SK-N-SH (cell line): ENCODE results near the gene MGLL. TPM values are rescaled to one million over a fixed set of nuclear protein-coding genes. Genes with fewer than 3 reads are reported as not detected.

Source experiments
- CTCF ChIA-PET: fragments of 300-600, 350-600 bp; formaldehyde crosslinking; extraction: SDS; loops from one replicate; lab custom pipeline; 2021; lab: Yijun Ruan, JAX
- POLR2A ChIA-PET: fragments of 350-600 bp; sonication (Branson Sonifier 250); formaldehyde crosslinking; extraction: SDS; loops from one replicate; lab custom pipeline; 2020; ENCODE audit warnings: antibody characterized with exemption, inconsistent platforms; lab: Yijun Ruan, JAX
- DNase-seq: peaks from one replicate; pipeline ENCODE4 v3.0.0; 2012
- H2AFZ ChIP-seq: fragments of 200-600 bp; sonication (generic); 2 replicates; pipeline ENCODE4 v1.8.1; 2016; ENCODE audit warnings: antibody characterized with exemption, mild to moderate bottlenecking, low read depth
- H3F3A ChIP-seq: fragments of 200-600 bp; sonication (generic); replicated peaks from 2 replicates; pipeline ENCODE3; 2016; ENCODE audit warnings: antibody characterized with exemption, mild to moderate bottlenecking; ENCODE audit not compliant: insufficient read depth
- H3K27ac ChIP-seq, 2 experiments: fragments of 200-500 bp in 1 of 2; fragments of 200-600 bp in 1 of 2; sonication (Bioruptor generic) in 1 of 2; sonication (generic), shearing (Covaris generic) in 1 of 2; 2 replicates each; pipeline versions ENCODE4 v1.5.1 to v1.6.1; 2014 to 2016; ENCODE audit warnings: low read depth in 2 of 2, inconsistent platforms in 1 of 2, low read length in 1 of 2, mild to moderate bottlenecking in 1 of 2, mixed read lengths in 1 of 2
- H3K27me3 ChIP-seq: fragments of 200-600 bp; sonication (generic), shearing (Covaris generic); 2 replicates; pipeline ENCODE4 v1.6.1; 2016; ENCODE audit warnings: mixed run types; ENCODE audit not compliant: insufficient read depth
- H3K36me3 ChIP-seq, 2 experiments: fragments of 200-500 bp in 1 of 2; fragments of 200-600 bp in 1 of 2; sonication (Bioruptor generic) in 1 of 2; sonication (generic) in 1 of 2; replicated peaks in 1 of 2; 2 replicates each; pipeline versions ENCODE3 to v1.5.1; 2014 to 2016; ENCODE audit warnings: low read length in 1 of 2, mild to moderate bottlenecking in 1 of 2; ENCODE audit not compliant: insufficient read depth in 2 of 2, control insufficient read depth in 1 of 2
- H3K4me1 ChIP-seq, 2 experiments: fragments of 200-500 bp in 1 of 2; fragments of 200-600 bp in 1 of 2; sonication (Bioruptor generic) in 1 of 2; sonication (generic), shearing (Covaris generic) in 1 of 2; 2 replicates each; pipeline versions ENCODE4 v1.5.1 to v1.6.1; 2014 to 2016; ENCODE audit warnings: low read depth in 1 of 2, low read length in 1 of 2, mixed run types in 1 of 2; ENCODE audit not compliant: insufficient read depth in 2 of 2, control insufficient read depth in 1 of 2
- H3K4me2 ChIP-seq: fragments of 200-600 bp; sonication (generic), shearing (Covaris generic); 2 replicates; pipeline ENCODE4 v1.6.1; 2017; ENCODE audit warnings: mixed run types
- H3K4me3 ChIP-seq, 2 experiments: fragments of 200-500 bp in 1 of 2; fragments of 200-600 bp in 1 of 2; sonication (Bioruptor generic) in 1 of 2; sonication (generic), shearing (Covaris generic) in 1 of 2; 2 replicates each; pipeline versions ENCODE4 v1.5.1 to v1.8.1; 2014 to 2016; ENCODE audit warnings: low read depth in 2 of 2, inconsistent platforms in 1 of 2, low read length in 1 of 2, mild to moderate bottlenecking in 1 of 2, mixed read lengths in 1 of 2, moderate library complexity in 1 of 2
- H3K79me2 ChIP-seq: fragments of 200-600 bp; sonication (generic); 2 replicates; pipeline ENCODE4 v1.8.1; 2017; ENCODE audit warnings: mild to moderate bottlenecking; ENCODE audit not compliant: insufficient read depth
- H3K9ac ChIP-seq: fragments of 200-600 bp; sonication (generic); 2 replicates; pipeline ENCODE4 v1.6.1; 2017; ENCODE audit warnings: mixed run types
- H3K9me2 ChIP-seq: fragments of 200-600 bp; sonication (generic); 2 replicates; pipeline ENCODE4 v1.6.1; 2017; ENCODE audit warnings: mixed run types
- H3K9me3 ChIP-seq: fragments of 200-600 bp; sonication (generic); 2 replicates; pipeline ENCODE4 v1.6.1; 2017; ENCODE audit warnings: mixed run types, mild to moderate bottlenecking, moderate library complexity
- H4K20me1 ChIP-seq: fragments of 200-600 bp; sonication (generic); 2 replicates; pipeline ENCODE4 v1.6.1; 2017; ENCODE audit warnings: mild to moderate bottlenecking, mixed run types; ENCODE audit not compliant: insufficient read depth
- ELF1 ChIP-seq: IDR thresholded peaks from 2 replicates; pipeline ENCODE4 v1.4.0; 2012
- EP300 ChIP-seq, 2 experiments: IDR thresholded peaks; 2 replicates each; pipeline versions ENCODE4 v1.4.0 to v1.6.1; 2012; ENCODE audit warnings: borderline replicate concordance in 1 of 2, low read depth in 1 of 2, low read length in 1 of 2
- FOSL2 ChIP-seq: IDR thresholded peaks from 2 replicates; pipeline ENCODE4 v1.4.0; 2012; ENCODE audit warnings: low read depth, mild to moderate bottlenecking, moderate library complexity, borderline replicate concordance
- FOXM1 ChIP-seq: IDR thresholded peaks from 2 replicates; pipeline ENCODE4 v1.4.0; 2012; ENCODE audit warnings: low read depth, mild to moderate bottlenecking
- GABPA ChIP-seq: IDR thresholded peaks from 2 replicates; pipeline ENCODE4 v1.4.0; 2012; ENCODE audit warnings: low read depth, mild to moderate bottlenecking
- NRF1 ChIP-seq: IDR thresholded peaks from 2 replicates; pipeline ENCODE4 v1.6.1; 2012; ENCODE audit warnings: low read depth, mild to moderate bottlenecking, low read length
- POLR2AphosphoS5 ChIP-seq: IDR thresholded peaks from 2 replicates; pipeline ENCODE4 v1.6.1; 2012; ENCODE audit warnings: low read depth, low read length
- RCOR1 ChIP-seq: fragments of 150-350 bp; IDR thresholded peaks from 2 replicates; pipeline ENCODE4 v1.6.1; 2017; ENCODE audit warnings: antibody characterized with exemption, low read length
- SIN3A ChIP-seq: IDR thresholded peaks from 2 replicates; pipeline ENCODE4 v1.6.1; 2012; ENCODE audit warnings: low read depth, mild to moderate bottlenecking, low read length, moderate library complexity, borderline replicate concordance
- TAF1 ChIP-seq: IDR thresholded peaks from 2 replicates; pipeline ENCODE4 v1.6.1; 2012; ENCODE audit warnings: low read depth, mild to moderate bottlenecking, low read length, moderate library complexity, borderline replicate concordance
- TCF12 ChIP-seq: IDR thresholded peaks from 2 replicates; pipeline ENCODE4 v1.4.0; 2012
- TEAD4 ChIP-seq: IDR thresholded peaks from 2 replicates; pipeline ENCODE4 v1.4.0; 2012; ENCODE audit warnings: mild to moderate bottlenecking, borderline replicate concordance; ENCODE audit not compliant: insufficient read depth
- YY1 ChIP-seq: IDR thresholded peaks from 2 replicates; pipeline ENCODE4 v1.4.0; 2012; ENCODE audit warnings: low read depth, mild to moderate bottlenecking
- WGBS: methylation state at CpG from one replicate; pipeline ENCODE4 v1.1.6; 2017; ENCODE audit warnings: low lambda C conversion rate; 5-methylcytosine and 5-hydroxymethylcytosine counted together
- polyA plus RNA-seq, 3 experiments: library from polyadenylated mRNA; depleted of rRNA; stranded (reverse); fragments of >200 nt; gene quantifications; 2 replicates each; pipeline ENCODE4 v1.2.3, GENCODE V29; 2012
- TF ChIP-seq, protein P1 (sequence below): IDR thresholded peaks from 2 replicates; pipeline ENCODE4; 2012
- TF ChIP-seq, protein P2 (sequence below): IDR thresholded peaks from 2 replicates; pipeline ENCODE4 v1.4.0; 2012; ENCODE audit warnings: low read depth
- TF ChIP-seq, protein P3 (sequence below): fragments of 200-600 bp; sonication (generic); IDR thresholded peaks from 2 replicates; pipeline ENCODE4 v1.6.1; 2017; ENCODE audit warnings: antibody characterized with exemption, mild to moderate bottlenecking, moderate library complexity
- TF ChIP-seq, protein P4 (sequence below): fragments of 150-350 bp; IDR thresholded peaks from 2 replicates; pipeline ENCODE4 v1.6.1; 2017; ENCODE audit warnings: antibody characterized with exemption, low read length, low read depth, borderline replicate concordance
- TF ChIP-seq, protein P5 (sequence below): IDR thresholded peaks from 2 replicates; pipeline ENCODE4 v1.4.0; 2012; ENCODE audit warnings: low read depth, borderline replicate concordance

The MGLL gene
- polyA plus RNA-seq, 1 of the 3 experiments (the other 2 are of a cell fraction) = 2.2 TPM

DNA sequence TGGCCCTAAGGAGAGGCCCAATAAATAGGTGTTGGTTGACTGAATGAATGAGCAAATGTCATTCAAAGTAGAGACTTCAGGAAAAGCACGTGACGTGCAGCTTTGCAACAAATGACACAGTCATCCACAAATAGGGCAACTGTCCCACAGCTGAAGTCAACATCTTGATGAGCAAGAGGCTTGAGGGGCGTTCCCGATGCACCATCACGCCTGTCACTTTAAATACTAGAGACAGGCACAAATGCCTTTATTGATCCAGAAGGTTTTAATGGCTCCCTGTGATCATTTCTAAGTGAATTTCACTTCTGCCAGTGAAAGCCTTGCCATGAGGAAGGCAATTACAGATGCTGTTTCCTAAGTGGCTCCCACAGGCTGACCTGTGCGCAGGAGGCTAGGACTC, 105.9 kb downstream of the MGLL start:
- Histone ChIP-seq H3K36me3 (no peaks in the 10 kb centered on the region), H3K4me1 (peaks cover 0 to 53% of the 10 kb centered on the region in 2 experiments; a peak in 1 of 4 replicates), H3K9me3 (no peaks in the 10 kb centered on the region), H2AFZ (no peak overlapping the region), H3F3A (no peaks in the 10 kb centered on the region), H3K9me2 (no peaks in the 10 kb centered on the region), H3K79me2 (no peaks in the 10 kb centered on the region), H3K4me2 (no peak overlapping the region), H3K9ac (no peak overlapping the region), H3K4me3 (no peak overlapping the region), H4K20me1 (no peaks in the 10 kb centered on the region), H3K27ac (no peak overlapping the region), H3K27me3 (no peaks in the 10 kb centered on the region)
- TF ChIP-seq TEAD4 (no peak), YY1 (no peak), TAF1 (no peak), NRF1 (no peak), FOSL2 (no peak), POLR2AphosphoS5 (no peak), EP300 (IDR thresholded peaks at IDR 0.05; ENCODE audit: borderline replicate concordance in 1 of 2, low read depth in 1 of 2, low read length in 1 of 2) (no peak), ELF1 (no peak)
- TF ChIP-seq, protein P1, sequence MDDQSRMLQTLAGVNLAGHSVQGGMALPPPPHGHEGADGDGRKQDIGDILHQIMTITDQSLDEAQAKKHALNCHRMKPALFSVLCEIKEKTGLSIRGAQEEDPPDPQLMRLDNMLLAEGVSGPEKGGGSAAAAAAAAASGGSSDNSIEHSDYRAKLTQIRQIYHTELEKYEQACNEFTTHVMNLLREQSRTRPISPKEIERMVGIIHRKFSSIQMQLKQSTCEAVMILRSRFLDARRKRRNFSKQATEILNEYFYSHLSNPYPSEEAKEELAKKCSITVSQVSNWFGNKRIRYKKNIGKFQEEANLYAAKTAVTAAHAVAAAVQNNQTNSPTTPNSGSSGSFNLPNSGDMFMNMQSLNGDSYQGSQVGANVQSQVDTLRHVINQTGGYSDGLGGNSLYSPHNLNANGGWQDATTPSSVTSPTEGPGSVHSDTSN = no peak
- TF ChIP-seq, protein P2, sequence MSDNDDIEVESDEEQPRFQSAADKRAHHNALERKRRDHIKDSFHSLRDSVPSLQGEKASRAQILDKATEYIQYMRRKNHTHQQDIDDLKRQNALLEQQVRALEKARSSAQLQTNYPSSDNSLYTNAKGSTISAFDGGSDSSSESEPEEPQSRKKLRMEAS = no peak
- no peak for DNase-seq
- WGBS = 95% methylated on average over 5 of the region's 6 CpGs
- CTCF ChIA-PET = interaction anchor here (0.9 to 4.3 kb wide), 4 partner anchors 10 to 184 kb away, joined by 3 to 15 read pairs (median 8); no protein-coding TSS in a partner anchor
- POLR2A ChIA-PET = no interaction called here

DNA sequence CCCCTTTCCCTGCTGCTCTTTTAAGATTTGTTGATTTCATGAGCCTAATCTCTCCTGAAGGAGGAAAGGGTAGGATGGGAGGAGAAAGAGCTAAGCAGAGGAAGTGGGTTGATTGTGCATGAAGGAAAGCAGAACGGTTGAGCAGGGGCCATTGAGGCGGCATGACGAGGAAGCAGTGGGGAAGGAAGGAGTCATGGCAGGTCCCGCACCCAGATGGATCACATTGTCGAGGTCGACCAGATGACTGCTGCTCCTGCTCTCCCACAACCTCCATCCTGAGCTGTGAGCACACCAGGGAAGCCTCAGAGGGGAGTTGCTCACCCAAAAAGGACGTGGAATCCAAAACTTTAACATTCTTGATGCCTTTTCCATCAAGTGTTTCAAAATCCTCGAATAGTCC, 106.8 kb downstream of the MGLL start:
- WGBS = 76% methylated on average over 8 of the region's 8 CpGs
- peaks cover 0 to 52% of the 10 kb centered on the region in 2 experiments; a peak in 1 of 4 replicates for H3K4me1 ChIP-seq
- CTCF ChIA-PET = interaction anchor here (2.3 to 4.3 kb wide), 2 partner anchors 19 to 21 kb away, joined by 14 to 15 read pairs; no protein-coding TSS in a partner anchor

More for the DNA sequence above, 106.8 kb downstream of the MGLL start:
- H3K4me2 ChIP-seq = no peak overlapping the region
- H3K9me2 ChIP-seq = no peaks in the 10 kb centered on the region
- TF ChIP-seq POLR2AphosphoS5 (no peak), GABPA (no peak), SIN3A (no peak), TCF12 (no peak), YY1 (no peak), ELF1 (no peak), TAF1 (no peak), RCOR1 (no peak), FOXM1 (no peak)
- TF ChIP-seq, protein P3, sequence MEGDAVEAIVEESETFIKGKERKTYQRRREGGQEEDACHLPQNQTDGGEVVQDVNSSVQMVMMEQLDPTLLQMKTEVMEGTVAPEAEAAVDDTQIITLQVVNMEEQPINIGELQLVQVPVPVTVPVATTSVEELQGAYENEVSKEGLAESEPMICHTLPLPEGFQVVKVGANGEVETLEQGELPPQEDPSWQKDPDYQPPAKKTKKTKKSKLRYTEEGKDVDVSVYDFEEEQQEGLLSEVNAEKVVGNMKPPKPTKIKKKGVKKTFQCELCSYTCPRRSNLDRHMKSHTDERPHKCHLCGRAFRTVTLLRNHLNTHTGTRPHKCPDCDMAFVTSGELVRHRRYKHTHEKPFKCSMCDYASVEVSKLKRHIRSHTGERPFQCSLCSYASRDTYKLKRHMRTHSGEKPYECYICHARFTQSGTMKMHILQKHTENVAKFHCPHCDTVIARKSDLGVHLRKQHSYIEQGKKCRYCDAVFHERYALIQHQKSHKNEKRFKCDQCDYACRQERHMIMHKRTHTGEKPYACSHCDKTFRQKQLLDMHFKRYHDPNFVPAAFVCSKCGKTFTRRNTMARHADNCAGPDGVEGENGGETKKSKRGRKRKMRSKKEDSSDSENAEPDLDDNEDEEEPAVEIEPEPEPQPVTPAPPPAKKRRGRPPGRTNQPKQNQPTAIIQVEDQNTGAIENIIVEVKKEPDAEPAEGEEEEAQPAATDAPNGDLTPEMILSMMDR = no peak
- TF ChIP-seq, protein P4, sequence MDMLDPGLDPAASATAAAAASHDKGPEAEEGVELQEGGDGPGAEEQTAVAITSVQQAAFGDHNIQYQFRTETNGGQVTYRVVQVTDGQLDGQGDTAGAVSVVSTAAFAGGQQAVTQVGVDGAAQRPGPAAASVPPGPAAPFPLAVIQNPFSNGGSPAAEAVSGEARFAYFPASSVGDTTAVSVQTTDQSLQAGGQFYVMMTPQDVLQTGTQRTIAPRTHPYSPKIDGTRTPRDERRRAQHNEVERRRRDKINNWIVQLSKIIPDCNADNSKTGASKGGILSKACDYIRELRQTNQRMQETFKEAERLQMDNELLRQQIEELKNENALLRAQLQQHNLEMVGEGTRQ = no peak
- TF ChIP-seq, protein P5, sequence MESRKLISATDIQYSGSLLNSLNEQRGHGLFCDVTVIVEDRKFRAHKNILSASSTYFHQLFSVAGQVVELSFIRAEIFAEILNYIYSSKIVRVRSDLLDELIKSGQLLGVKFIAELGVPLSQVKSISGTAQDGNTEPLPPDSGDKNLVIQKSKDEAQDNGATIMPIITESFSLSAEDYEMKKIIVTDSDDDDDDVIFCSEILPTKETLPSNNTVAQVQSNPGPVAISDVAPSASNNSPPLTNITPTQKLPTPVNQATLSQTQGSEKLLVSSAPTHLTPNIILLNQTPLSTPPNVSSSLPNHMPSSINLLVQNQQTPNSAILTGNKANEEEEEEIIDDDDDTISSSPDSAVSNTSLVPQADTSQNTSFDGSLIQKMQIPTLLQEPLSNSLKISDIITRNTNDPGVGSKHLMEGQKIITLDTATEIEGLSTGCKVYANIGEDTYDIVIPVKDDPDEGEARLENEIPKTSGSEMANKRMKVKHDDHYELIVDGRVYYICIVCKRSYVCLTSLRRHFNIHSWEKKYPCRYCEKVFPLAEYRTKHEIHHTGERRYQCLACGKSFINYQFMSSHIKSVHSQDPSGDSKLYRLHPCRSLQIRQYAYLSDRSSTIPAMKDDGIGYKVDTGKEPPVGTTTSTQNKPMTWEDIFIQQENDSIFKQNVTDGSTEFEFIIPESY = no peak
- no peak overlapping the region for H3K9ac ChIP-seq
- H3K36me3 ChIP-seq = no peaks in the 10 kb centered on the region
- no peaks in the 10 kb centered on the region for H3K9me3 ChIP-seq
- H3K4me3 ChIP-seq = no peak overlapping the region
- no peaks in the 10 kb centered on the region for H3K79me2 ChIP-seq
- H2AFZ ChIP-seq = no peak overlapping the region
- no peaks in the 10 kb centered on the region for H3F3A ChIP-seq
- no peaks in the 10 kb centered on the region for H3K27me3 ChIP-seq
- H3K27ac ChIP-seq = no peak overlapping the region
- DNase-seq = no peak
- POLR2A ChIA-PET = no interaction called here
- H4K20me1 ChIP-seq = no peaks in the 10 kb centered on the region
